HG03025 (cell line): ENCODE data around the gene FNIP2.

Experiments
- ATAC-seq: cut with Tn5 transposase; IDR thresholded peaks from one replicate; pipeline ENCODE4 v1.9.1; 2021; ENCODE audit warnings: mild to moderate bottlenecking, moderate library complexity; ENCODE audit not compliant: unreplicated experiment, low FRiP score

Gene FNIP2

GRCh38 chr4:158829254-158829653 is 60.4 kb downstream of the FNIP2 start:
- no peak for ATAC-seq

GRCh38 chr4:158833602-158834001 is 64.8 kb downstream of the FNIP2 start:
- no peak for ATAC-seq

GRCh38 chr4:158835226-158836001 is 66.6 kb downstream of the FNIP2 start:
- no peak for ATAC-seq

GRCh38 chr4:158836002-158836369 is 67.2 kb downstream of the FNIP2 start:
- no peak for ATAC-seq

DNA sequence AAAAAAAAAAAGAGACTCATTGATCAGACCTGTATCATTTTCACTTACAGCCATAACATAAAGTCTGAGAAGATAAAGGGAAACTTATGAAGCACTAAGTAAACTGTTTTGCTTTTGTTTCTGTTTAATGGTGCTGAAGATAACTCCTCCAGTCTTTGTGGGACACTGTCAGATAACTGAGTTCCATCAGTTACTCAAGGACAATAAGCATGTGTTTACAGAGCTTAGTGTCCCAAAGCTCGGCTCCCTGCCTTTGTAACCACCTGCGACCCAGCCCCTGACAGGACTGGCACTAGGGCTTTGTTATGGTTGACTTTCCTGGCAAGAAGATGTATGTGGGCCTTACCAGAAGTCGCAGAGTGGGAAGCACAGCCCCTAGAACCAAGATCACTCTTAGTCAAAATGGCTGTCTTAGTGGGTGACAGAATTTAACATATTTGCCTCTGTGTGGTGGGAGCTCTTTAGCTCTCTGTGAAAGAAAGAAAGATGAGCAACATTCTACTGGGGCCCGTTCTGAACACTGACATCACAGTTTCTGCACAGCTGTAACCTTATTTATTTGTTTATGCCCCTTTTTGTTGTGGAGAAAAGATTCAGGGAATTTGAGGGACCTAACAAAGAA is 68.1 kb downstream of the FNIP2 start:
- ATAC-seq, result no peak

DNA sequence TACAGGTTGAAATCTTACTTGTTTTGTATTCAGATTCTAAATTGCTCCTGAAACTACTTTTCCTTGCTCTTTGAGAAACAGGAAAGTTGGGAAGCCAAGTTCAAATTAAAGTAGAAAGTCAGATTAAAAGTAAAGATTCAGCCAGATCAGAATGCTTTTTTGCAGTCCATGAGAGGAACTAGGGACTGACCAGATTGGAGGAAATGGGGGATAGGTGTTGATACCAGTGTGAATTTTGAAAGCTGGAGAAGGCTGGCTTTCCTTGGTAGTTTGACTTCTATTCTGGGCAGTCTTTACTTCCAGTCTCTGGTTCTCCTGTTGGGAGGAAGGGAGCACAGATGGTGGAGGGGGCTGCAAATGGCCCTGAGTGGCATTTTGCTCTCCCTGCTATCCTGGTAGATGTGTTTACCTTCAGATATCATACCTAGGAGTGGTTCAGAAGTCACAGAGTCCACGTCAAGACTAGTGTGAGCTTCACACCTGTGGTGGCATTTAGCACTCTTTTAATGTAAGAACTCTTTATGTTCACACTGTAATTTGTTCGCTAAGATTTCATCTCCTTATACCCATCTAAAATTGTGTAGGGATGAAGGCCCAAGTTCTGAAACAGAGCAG is 68.8 kb downstream of the FNIP2 start:
- no peak for ATAC-seq

DNA sequence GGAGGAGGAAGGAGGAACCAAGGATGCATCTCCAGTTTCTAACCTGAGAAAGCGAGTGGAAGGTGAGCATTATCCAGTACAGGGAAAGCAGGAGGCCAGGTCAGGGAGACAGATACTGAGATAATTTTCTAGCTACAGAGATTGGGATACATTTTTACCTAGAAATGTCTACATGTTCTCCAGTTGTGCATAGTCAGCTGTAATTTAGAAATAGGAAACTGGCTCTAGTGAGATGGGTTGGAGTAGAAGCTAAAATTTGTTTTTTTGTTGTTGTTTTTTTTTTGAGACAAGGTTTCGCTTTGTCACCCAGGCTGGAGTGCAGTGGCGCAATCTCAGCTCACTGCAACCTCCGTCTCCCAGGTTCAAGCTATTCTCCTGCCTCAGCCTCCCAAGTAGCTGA is 71.3 kb downstream of the FNIP2 start:
- no peak for ATAC-seq

DNA sequence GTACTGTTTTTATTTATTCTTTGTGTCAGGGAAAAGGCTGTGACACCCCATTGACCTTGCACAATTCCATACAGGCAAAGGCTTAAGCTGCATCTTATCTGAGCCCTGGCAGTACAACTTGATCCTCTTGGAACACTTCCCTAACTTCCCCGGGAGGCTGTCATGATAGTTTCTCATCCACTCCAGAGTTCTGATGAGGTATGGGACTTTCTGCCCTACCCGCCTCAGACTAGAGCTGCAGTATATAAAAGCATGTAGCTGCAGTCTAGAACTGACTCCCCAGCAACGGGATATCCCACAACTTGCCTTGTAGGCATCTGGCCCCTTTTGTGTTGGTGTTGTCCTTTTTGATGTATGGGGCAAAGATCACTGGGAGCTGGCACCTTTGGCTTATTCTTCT is 72.7 kb downstream of the FNIP2 start:
- no peak for ATAC-seq

GRCh38 chr4:158845311-158846041 is 76.7 kb downstream of the FNIP2 start:
- ATAC-seq, result no peak

DNA sequence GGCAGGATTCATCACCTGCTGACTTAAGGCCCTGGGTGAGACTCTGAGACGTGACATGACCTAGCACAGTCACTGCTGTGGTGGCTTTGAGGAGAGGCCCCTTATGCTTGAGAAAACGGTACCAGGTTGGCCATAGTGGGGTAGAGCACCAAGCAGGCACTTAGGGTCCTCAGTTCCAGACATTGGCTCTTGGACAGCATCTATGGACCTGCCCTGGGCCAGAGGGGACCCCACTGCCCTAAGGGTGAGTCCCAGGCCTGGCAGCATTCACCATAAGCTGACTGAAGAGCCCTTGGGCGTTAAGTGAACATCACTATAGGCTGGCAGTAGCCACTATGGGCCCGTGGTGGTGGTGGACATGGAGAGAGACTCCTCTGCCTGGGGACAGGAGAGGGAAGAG is 78.7 kb downstream of the FNIP2 start:
- no peak for ATAC-seq

DNA sequence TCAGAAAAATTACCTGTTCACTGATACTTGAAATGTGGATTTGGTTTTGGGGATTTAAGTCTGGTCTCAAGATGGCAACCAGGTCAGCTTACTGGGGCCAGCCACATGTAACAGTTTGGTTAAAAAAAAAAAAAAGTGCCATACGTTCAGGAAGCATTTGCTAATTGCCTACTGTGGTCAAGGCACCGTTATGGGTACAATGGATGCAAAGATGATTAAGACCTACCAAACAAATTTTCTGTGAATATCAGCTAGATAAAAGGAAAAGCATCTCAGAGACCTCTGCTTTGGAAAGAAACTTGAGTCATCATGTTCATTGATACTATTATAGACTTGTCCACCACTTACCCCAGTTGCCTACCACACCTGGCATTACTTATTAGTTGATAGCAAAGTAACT is 80.9 kb downstream of the FNIP2 start:
- no peak for ATAC-seq

DNA sequence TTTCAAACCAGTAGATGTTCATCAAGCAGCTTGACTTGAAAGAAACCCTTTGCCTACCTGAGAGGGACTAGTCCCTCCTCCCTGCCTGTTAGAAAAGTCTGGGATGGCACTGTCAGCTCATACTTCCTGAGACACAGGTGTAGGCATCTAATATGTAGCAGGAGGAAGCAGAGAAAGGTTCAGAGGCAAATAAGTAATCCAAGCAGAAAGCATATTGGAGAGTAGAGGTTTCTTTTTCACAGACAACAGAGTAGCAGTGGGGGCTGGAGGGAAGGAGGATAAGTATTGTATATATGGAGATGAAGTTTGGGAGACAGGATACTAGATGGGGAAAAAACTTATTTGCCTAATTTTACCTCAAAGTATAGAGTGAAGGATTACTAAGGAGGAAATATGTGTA is 81.5 kb downstream of the FNIP2 start:
- no peak for ATAC-seq

DNA sequence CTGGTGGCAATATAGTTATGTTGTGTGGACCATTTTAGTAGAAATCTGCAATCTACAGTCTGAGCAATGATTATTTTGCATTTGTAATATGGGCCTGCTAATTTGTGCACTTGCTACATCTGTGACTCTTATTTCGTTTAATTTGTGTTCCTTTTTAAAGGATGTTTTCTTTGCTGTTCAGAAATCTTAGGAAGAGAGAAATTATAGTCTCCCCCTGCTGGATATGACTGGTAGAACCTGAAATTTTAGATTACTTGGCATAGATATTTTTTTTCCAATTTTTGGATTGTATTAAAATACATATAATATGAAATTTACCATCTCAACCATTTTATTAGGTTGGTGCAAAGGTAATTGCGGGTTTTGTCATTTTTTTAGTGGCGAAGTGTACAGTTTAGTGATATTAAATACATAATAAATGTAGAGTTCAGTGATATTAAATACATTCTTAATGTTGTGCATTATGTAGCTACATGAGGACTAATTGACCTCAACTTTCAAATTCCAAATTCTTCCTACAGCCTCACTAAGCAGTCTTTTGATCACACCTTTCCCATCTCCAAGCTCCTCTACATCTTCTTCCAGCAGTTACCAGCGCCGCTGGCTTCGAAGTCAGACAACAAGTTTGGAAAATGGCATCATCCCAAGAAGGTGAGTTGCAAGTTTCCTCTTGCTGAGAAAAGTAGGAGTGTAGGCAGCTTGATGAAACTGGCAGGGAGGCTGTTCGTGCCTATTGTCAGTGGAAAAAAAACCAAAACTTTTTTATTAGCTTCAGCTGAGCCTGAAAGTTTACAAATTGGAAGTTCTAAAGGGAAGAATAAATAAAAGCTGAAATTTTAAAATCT is 82.2 kb downstream of the FNIP2 start:
- ATAC-seq, result no peak

DNA sequence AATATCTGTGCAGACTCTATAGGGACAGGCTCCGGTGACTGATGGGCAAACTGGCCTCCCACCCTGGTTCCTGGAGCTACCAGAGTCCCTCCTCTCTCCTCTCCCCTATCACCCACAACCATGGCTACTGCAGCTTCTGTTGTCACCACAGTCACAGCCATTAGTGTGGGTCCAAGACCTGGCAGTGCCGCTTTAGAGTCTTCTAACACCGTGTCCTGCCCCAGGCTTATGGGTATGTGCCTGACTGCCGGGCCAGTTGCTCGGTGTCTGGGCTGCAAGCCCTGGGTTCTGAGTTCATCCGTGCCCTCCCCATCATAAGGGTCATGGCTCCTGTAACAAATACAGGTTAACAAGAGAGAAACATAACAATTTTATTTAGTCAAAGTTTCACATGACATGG is 85.4 kb downstream of the FNIP2 start:
- no peak for ATAC-seq

- ATAC-seq, result peak; percentile 45
Observed at GRCh38 chr4:158856852-158857251, 88.0 kb downstream of the FNIP2 start.

GRCh38 chr4:158857951-158858350 is 89.1 kb downstream of the FNIP2 start:
- no peak for ATAC-seq

DNA sequence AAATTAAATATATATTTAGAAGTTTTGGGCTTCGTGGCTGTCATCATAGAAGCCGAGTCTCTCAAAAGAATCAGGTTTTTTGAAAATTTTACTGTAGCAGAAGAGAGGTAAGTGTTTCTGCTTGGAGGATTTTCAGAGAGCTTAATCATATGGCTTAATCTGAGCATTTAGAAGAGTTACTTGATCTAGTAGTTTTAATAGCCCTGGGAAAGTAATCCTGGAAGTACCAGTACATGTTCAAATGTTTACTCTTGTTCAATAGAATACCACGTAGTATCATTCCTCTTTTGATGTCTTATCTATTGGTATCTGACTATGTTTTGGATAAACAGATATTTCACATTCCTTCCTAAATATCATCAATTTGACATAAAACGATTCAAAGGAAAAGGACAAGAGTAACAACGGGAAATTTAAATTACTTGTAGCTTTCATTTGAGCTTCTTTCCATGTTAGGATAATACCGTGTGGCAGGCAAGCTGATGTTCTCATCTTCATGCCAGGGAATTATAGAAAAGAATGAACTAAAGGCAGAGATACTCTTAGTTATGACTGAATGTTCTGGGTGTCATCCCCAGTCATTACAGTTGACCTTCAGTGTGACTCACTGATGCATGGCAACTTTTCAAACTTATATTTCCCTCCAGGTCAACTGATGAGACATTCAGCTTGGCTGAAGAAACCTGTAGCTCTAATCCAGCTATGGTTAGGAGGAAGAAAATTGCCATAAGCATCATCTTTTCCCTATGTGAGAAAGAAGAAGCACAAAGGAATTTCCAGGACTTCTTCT is 89.8 kb downstream of the FNIP2 start:
- no peak for ATAC-seq

DNA sequence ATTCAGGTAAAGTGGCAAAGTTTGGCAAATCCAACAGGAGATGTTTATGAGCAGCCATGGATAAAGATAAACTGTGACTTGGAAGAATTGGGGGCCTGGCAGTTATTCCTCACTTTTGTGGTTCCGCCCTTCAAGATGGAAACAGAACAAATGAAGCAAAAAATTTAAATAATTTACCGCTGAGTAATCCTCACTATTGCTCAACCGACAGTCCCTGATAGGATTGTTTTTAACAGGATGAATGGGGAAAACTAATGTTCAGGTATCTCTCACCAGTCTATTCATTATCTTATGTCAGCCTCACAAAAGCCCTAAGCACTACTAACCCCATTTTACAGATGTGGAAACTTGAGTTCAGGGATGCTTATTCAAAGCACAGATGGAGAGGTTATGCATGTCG is 90.8 kb downstream of the FNIP2 start:
- ATAC-seq, result no peak

DNA sequence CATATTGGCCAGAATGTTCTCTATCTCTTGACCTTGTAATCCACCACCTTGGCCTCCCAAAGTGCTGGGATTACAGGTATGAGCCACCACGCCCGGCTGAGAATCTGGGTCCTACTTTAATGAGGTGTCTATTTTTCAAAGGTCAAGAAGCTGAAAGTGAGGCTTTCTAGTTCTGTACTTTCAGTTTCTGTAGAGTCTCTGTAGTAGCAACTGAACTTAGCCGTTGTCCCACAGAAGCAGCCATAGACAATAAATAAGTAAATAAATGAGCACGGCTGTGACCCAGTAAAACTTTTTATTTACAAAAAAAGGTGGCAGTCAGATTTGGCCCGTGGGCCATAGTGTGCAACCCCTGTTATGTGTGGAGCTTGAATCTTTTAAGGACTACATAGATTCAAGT is 92.0 kb downstream of the FNIP2 start:
- peak; percentile 91 for ATAC-seq

DNA sequence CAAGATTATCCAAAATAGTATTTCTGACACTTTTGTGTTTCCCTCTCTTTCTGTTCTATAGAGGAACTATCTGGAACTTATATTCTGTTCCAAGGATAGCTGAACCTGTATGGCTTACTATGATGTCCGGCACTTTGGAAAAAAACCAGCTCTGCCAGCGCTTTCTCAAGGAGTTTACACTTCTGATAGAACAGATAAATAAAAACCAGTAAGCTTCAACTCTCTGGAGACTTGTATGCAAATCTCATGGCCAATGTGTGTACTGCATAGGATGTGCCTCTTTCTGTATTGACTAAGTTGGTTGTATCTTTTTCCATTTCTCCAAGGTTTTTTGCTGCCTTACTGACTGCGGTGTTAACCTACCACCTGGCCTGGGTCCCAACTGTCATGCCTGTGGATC is 92.5 kb downstream of the FNIP2 start:
- ATAC-seq, result peak; percentile 58
